Iris pigment epithelial cell (primary cell): ENCODE data around the gene DSG2.
A peak's percentile ranks its signal among the peaks of the same experiment; 100 is the strongest.
"Not testable (repeated sequence)": the region's sequence is repeated elsewhere in the genome, so short reads cannot be mapped to it uniquely, and the experiment has no call there.

Experiments
- DNase-seq: peaks from one replicate; pipeline ENCODE4 v3.0.0-alpha.2; 2011; ENCODE audit warnings: low read depth

Gene DSG2

DNA sequence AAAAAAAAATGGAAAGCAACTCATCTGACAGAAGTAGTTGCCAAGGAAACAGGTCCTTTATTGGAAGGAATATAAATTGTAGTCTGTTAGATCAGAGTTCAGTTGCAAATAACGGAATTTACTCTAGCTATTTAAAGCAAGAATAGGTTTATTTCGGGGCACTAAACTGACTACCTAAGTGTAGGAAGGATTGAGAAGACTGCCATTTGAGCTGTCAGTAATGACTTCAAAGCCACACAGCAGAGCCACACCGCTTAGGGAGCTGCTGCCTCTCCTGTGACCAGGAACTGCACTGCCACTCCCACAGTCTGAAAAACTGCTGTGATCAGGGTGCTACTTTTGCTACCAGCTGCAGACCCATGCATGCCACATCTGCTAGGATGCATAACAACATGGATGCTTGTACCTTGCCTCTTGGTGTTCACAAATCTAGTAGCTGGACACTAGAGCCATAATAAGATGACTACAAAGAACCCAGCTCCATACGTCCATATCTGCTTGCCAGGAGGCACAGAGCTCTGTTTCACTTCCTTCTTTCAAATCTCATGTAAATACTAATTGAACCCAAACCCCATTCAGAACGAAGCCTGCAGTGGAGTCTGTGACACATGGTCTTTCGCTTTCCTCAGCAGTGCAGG lies 2.2 kb downstream of the DSG2 start:
- DNase-seq = no peak

- no peak for DNase-seq
Measured at GRCh38 chr18:31503011-31503410, 5.0 kb downstream of the DSG2 start.

- no peak for DNase-seq
Measured at GRCh38 chr18:31504455-31505147, 6.6 kb downstream of the DSG2 start.

DNA sequence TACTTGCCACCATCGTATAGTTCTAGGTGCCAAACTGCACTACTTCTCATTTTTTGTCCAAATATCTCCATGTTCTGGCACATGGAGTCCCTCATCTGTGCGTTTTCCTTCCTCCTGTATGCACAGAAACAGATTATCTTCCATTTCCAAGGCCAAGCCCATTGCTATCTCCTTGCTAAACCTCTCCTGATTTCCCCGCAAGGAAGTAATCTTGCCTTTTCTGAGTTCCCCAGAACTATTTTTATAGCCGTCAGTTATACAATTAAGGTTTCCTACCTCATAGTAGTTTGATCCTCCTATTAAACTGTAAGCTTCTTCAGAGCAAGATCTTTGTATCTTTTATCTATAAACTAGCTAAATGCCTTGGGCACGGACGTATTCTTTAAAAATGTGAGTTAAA lies 7.2 kb downstream of the DSG2 start:
- no peak for DNase-seq

DNA sequence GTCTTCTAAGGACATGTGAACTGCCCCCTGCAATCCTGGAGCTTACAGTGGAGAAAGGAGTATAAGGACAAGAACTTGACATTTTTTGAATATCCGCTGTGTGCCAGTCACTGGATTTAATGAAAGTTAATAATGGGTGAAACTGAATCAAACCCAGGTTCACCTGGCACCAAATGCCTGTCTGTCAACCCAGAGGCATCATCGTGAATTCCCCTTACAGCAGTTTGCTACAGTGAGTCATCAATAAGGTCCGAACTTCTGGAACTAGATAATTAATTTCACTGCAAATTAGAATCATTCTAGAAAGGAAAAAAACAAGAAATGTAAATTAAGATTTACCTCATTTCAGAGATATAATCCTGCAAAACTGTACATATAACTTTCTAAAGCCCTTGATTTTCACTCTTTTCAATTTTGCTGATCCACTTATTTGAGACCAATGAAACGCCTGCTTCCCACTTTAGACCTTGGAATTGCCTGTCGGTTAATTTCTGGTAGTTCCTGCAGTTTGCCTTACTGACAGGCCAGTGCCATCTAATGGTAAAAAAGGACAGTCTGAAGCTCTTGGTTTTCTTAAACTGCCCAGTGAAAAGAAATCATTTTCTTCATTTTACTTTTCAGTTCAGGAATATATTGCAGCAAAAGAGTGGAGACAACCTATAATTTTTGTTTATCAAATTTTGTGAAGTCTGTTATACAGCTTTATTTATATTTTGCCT lies 8.2 kb downstream of the DSG2 start:
- DNase-seq = peak; percentile 23

DNA sequence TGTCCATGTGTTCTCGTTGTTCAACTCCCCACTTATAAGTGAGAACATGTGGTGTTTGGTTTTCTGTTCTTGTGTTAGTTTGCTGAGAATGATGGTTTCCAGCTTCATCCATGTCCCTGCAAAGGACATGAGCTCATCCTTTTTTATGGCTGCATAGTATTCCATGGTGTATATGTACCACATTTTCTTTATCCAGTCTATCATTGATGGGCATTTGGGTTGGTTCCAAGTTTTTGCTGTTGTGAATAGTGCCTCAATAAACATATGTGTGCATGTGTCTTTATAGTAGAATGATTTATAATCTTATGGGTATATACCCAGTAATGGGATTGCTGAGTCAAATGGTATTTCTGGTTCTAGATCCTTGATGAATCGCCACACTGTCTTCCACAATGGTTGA lies 9.1 kb downstream of the DSG2 start:
- not testable (repeated sequence) for DNase-seq

- DNase-seq = peak; percentile 18
Measured at GRCh38 chr18:31508781-31509180, 10.8 kb downstream of the DSG2 start.

- DNase-seq = no peak
Measured at GRCh38 chr18:31509571-31509970, 11.6 kb downstream of the DSG2 start.

DNA sequence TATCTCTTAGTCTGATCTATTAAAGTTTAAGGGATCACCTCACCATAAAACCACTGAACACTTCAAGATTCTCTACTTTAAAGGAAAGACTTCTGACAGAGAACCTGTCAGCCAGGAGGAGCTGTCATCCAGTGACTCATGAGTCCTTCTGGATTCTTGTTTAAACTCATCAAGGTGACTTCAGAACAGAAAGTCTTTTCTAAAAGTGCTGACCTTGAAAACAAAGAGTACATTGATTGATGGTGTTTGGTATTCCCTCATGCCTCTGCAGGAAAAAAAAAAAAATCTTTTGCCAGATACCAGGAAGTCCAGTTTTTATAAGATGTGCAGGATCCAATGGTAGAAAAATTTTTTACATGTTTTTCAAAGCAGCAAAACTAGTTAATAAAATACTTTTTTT lies 12.3 kb downstream of the DSG2 start:
- DNase-seq = no peak

- no peak for DNase-seq
Measured at GRCh38 chr18:31511098-31511497, 13.1 kb downstream of the DSG2 start.

DNA sequence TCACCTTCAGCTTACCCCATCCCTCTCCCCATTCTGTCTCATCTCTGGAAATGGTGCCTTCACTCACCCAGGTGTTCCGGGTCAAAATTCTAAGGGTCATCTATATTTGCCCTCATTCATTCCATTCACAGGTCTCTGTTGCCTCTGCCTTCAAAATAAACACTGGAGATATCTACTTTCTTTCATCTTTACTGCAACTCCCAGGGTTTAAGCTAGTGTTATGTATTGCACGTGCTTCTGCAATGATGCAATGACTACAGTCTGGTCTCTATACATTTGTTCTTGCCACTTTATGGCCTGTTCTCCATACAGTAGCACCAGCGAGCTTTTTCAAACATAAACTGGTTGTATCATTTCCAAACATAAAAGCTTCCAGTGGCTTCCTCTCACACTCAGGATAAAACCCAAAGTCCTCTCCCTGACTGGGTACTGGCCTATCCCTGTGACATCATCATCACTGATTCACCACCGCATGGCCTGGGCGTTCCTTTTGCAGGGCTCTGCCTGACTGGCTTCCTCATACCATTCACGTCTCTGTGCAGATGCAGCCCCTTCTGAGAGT lies 14.3 kb downstream of the DSG2 start:
- peak; percentile 82 for DNase-seq

GRCh38 chr18:31513189-31513935 lies 15.4 kb downstream of the DSG2 start:
- DNase-seq = peak; percentile 70

GRCh38 chr18:31516437-31516836 lies 18.5 kb downstream of the DSG2 start:
- no peak for DNase-seq

GRCh38 chr18:31526374-31526773 lies 28.4 kb downstream of the DSG2 start:
- no peak for DNase-seq

DNA sequence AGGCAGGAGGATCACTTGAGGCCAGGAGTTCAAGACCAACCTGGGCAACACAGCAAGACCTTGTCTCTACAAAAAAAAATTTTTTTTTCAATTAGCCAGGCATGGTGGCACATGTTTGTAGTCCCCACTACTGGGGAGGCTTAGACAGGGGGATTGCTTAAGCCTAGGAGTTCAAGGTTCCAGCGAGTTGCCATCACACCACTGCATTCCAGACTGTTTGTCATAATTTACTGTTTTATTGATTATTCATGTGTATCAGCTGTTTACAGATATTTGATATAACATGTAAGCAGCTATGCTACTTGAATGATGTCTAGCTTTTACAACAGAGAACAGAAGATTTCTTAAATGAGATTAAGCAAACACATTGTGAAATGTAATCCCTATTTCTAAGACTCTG lies 35.3 kb downstream of the DSG2 start:
- no peak for DNase-seq

DNA sequence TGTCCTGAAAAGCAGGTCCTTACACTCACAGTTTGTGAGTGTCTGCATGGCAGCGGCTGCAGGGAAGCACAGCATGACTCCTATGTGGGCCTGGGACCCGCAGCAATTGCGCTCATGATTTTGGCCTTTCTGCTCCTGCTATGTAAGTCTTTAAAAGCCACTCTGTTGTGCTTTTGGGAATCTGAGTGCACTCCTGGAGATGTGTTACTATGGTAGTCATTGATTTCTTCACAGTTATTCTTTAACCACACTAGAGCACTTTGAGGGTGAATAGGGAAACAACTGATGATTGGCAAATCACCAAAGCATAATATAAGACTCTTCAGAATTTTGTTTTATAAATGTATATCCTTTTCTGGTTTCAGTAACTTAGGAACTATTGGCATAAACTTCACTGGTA lies 40.9 kb downstream of the DSG2 start:
- DNase-seq = no peak

DNA sequence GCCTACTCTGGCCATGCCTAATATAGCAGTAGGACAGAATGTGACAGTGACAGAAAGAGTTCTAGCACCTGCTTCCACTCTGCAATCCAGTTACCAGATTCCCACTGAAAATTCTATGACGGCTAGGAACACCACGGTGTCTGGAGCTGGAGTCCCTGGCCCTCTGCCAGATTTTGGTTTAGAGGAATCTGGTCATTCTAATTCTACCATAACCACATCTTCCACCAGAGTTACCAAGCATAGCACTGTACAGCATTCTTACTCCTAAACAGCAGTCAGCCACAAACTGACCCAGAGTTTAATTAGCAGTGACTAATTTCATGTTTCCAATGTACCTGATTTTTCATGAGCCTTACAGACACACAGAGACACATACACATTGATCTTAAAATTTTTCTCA lies 48.5 kb downstream of the DSG2 start:
- peak; percentile 7 for DNase-seq

- DNase-seq = no peak
Measured at GRCh38 chr18:31548853-31549252, 50.9 kb downstream of the DSG2 start.

DNA sequence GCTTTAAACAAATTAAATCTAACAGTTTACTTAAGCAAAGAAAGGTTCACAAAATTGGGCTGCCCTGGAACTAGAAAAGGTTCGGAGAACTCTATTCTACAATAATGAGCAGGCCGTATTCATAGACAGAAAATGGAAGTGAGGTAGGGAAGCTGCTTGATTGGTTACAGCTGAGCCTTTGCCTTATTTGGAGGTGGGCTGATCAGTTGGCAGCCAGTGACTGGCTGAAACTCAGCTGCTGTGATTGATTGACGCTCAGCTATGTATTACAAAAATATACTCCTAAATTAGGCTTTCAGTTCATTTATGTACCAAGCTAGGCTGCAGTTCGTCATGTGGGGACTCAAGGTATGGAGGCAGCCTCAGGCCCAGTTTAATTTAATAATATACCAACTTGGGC lies 51.4 kb downstream of the DSG2 start:
- DNase-seq = no peak

GRCh38 chr18:31551883-31552282 lies 53.9 kb downstream of the DSG2 start:
- DNase-seq = no peak

DNA sequence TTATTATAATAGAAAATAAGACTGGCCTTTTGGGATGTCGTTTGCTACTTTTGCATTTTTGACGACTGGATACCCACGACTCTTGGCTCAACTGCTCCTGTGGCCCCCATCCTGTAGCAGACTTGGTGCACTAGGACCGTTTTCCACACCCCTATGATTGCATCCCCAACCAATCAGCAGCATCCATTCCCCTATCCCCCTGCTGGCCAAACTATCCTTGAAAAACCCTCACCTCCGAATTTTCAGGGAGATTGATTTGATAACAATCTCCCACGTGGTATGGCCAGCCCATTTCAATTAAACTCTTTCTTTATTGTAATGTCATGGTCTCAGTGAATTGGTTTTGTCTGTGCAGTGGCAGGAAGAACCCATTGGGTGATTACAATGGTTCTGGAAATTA lies 55.8 kb downstream of the DSG2 start:
- peak; percentile 15 for DNase-seq

- no peak for DNase-seq
Measured at GRCh38 chr18:31554776-31555175, 56.8 kb downstream of the DSG2 start.
